ENCODE results near the gene EIF4G3. TPM values are rescaled to one million over a fixed set of nuclear protein-coding genes. Genes with fewer than 3 reads are reported as not detected.

The EIF4G3 gene
- total RNA-seq, 1 experiment from 2014 or later: 72.0 TPM

DNA sequence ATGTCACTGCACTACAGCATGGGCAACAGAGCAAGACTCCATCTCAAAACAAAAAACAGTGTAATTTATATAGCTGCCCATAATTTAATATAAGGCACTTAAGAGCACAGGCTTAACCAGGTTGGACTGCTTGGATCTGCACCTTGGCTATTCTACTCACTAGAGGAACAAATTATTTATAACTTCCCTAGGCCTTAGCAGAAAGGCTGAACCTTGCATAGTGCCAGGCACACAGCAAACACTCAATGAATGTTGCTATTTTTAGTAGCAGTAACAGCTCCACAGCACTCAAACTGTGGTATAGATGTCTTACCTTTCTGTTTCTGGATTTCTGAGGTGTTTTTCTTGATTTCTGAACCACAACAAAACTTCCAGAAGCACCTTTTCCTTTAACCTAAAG lies 409.4 kb downstream of the EIF4G3 start:
- H2BK15ac ChIP-seq (ENCODE audit: low read depth, low read length): no peak overlapping the region
- H3K79me1 ChIP-seq (ENCODE audit: insufficient read depth, low read depth, low read length, poor library complexity, severe bottlenecking): no peaks in the 10 kb centered on the region
- Mint-ChIP-seq H3K27ac (no peak overlapping the region), H3K4me3 (no peak overlapping the region), H3K9me3 (no peaks in the 10 kb centered on the region), H3K36me3 (ENCODE audit: insufficient read depth in 1 of 3, low read depth in 3 of 3) (peaks cover 33 to 93% (median 71%) of the 10 kb centered on the region in 3 experiments), H3K4me1 (peaks cover 9 to 11% of the 10 kb centered on the region in 2 experiments), H3K27me3 (ENCODE audit: low read depth) (no peaks in the 10 kb centered on the region)
- no peak overlapping the region for H3K18ac ChIP-seq (ENCODE audit: insufficient read length, low read depth, low read length)
- H3K4me2 ChIP-seq (ENCODE audit: insufficient read depth, insufficient read length, low read length): no peak overlapping the region
- no peaks in the 10 kb centered on the region for H3K79me2 ChIP-seq (ENCODE audit: insufficient read depth, low read length)
- no peak overlapping the region for H2BK12ac ChIP-seq (ENCODE audit: insufficient read length, low read depth, low read length)
- H2AFZ ChIP-seq (ENCODE audit: low read length): no peak overlapping the region
- no peak overlapping the region for H2BK5ac ChIP-seq (ENCODE audit: insufficient read length, low read length)
- H3K23ac ChIP-seq (ENCODE audit: insufficient read length, low read depth, low read length): no peak overlapping the region
- H3K9ac ChIP-seq (ENCODE audit: extremely low read depth, insufficient read length, low read length): no peak overlapping the region
- H3K9me3 ChIP-seq (ENCODE audit: control insufficient read depth, low read depth, low read length): no peaks in the 10 kb centered on the region
- no peaks in the 10 kb centered on the region for H4K20me1 ChIP-seq (ENCODE audit: control insufficient read depth, insufficient read depth, insufficient read length)
- no peaks in the 10 kb centered on the region for H3K27me3 ChIP-seq (ENCODE audit: insufficient read depth, low read length)
- H3K56ac ChIP-seq (ENCODE audit: insufficient read length, low read depth, low read length): no peak overlapping the region
- no peaks in the 10 kb centered on the region for H3K23me2 ChIP-seq (ENCODE audit: insufficient read length, low read depth, low read length, poor library complexity, severe bottlenecking)
- no peak overlapping the region for H3K27ac ChIP-seq (ENCODE audit: insufficient read length, low read depth, low read length)
- H3K4me1 ChIP-seq (ENCODE audit: insufficient read depth, low read length): no peaks in the 10 kb centered on the region; the same call in 1 of the 2 replicates
- H2BK20ac ChIP-seq (ENCODE audit: low read depth, low read length, poor library complexity, severe bottlenecking): no peak overlapping the region
- H2BK120ac ChIP-seq (ENCODE audit: low read depth, low read length, poor library complexity, severe bottlenecking): no peak overlapping the region
- no peak overlapping the region for H4K5ac ChIP-seq (ENCODE audit: insufficient read length, low read depth, low read length)
- H3K4ac ChIP-seq (ENCODE audit: low read depth, low read length): no peak overlapping the region
- TF ChIP-seq, protein P1, sequence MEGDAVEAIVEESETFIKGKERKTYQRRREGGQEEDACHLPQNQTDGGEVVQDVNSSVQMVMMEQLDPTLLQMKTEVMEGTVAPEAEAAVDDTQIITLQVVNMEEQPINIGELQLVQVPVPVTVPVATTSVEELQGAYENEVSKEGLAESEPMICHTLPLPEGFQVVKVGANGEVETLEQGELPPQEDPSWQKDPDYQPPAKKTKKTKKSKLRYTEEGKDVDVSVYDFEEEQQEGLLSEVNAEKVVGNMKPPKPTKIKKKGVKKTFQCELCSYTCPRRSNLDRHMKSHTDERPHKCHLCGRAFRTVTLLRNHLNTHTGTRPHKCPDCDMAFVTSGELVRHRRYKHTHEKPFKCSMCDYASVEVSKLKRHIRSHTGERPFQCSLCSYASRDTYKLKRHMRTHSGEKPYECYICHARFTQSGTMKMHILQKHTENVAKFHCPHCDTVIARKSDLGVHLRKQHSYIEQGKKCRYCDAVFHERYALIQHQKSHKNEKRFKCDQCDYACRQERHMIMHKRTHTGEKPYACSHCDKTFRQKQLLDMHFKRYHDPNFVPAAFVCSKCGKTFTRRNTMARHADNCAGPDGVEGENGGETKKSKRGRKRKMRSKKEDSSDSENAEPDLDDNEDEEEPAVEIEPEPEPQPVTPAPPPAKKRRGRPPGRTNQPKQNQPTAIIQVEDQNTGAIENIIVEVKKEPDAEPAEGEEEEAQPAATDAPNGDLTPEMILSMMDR (conservative IDR thresholded peaks at IDR 0.05): no peak
- no peak overlapping the region for H4K91ac ChIP-seq (ENCODE audit: insufficient read length, low read depth, low read length)
- no peak overlapping the region for H3T11ph ChIP-seq (ENCODE audit: low read length)
- no peak for DNase-seq
- H4K8ac ChIP-seq (replicated peaks; ENCODE audit: insufficient read length, low read depth, low read length): no peak overlapping the region
- no peak overlapping the region for H3K14ac ChIP-seq (ENCODE audit: insufficient read depth, low read length)
- no peak overlapping the region for H2AK5ac ChIP-seq (ENCODE audit: insufficient read length, low read length)
